ENCODE results near the gene MRPS23. TPM values are rescaled to one million over a fixed set of nuclear protein-coding genes. Genes with fewer than 3 reads are reported as not detected.

The MRPS23 gene
- total RNA-seq, 1 donor from 2014 or later = 87.0 TPM

DNA sequence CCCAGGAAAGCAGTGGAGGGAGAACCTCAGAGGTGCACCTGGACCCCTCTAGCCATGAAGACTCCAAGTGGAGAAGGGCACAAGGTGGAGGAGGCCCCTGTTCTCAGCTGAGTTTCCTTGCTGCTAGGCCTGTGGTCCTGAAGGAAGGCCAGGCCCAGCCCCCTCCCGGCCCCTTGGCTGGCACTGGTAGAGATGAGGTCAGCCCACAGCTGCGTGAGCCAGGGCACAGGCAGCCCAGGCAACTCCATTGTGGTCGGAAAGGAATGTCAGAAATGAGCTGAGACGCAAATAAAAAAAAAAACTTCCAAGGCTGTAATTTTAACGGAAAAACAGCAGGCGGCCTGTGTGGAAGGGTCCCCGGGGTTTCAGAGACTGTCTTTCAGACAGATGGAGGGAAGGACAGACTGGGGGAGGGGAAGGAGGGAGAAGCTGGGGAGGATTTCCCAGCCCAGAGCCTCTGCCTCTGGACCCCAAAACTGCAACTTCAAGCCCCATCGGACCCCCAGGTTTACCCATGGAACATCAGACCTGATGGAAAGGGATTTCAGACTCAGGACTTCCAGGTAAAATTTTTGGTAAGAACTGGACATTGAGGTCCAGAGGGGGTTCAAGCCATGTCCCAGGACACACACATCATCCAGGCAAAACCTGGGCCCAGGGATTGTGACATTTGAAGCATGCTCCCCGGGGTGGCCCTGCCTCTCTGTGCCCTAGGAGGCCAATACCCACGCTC, 25.6 kb upstream of the MRPS23 start:
- Mint-ChIP-seq H3K27me3 (ENCODE audit: insufficient read depth) (peaks cover 24% of the 10 kb centered on the region), H3K4me3 (no peak overlapping the region), H3K4me1 (ENCODE audit: low read depth) (peaks cover 14% of the 10 kb centered on the region), H3K27ac (no peak overlapping the region), H3K36me3 (ENCODE audit: low read depth) (no peaks in the 10 kb centered on the region), H3K9me3 (no peaks in the 10 kb centered on the region)
- intact Hi-C loops (cut with micrococcal nuclease) = no loop called here
- DNase-seq (ENCODE audit: low spot score) = no peak

DNA sequence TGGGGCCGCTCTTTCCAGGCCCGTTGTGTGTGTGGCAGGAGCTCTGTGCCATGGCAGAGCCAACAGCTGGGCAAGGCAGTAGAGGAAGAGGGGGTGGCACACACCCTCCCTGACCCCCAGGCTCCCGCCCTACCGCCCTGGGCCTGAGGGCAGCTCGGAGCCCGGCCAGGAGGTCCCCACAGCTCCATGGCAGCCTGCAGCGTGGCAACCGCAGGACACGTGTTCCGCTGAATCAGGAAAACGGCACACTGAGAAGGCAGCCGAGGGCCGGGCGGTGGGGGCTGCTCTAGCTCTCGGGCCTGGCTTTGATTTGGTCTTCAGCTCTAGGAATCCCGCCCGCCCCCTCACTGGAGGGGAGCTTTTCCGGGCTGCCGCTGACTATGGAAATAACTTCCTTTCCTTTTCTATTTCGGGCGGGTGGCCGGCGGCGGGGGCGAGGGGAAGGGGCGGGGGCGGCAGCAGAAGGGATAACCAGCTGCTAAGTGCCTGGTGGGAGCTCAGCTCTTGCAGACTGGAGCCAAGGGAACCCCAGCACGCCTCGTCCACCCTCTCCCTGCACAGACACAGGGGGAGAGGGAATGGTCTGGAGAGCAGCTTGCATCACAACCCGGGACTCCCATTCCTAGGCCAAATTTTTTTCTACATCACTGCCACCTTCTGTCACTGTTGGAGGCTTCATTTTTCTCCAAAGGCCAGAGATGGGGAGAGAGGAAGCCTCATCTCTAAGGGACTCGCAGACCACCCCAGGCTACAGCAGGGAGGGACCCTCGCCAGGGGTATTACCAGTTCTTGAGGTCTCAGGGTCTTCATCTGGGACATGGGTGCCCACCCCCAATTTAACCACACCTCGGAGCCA, 24.8 kb upstream of the MRPS23 start:
- H3K27me3 Mint-ChIP-seq (ENCODE audit: insufficient read depth) = peaks cover 24% of the 10 kb centered on the region
- H3K4me1 Mint-ChIP-seq (ENCODE audit: low read depth) = peaks cover 6% of the 10 kb centered on the region
- H3K36me3 Mint-ChIP-seq (ENCODE audit: low read depth) = no peaks in the 10 kb centered on the region
- intact Hi-C loops (cut with micrococcal nuclease) = no loop called here
- no peaks in the 10 kb centered on the region for H3K9me3 Mint-ChIP-seq
- no peak overlapping the region for H3K4me3 Mint-ChIP-seq
- no peak for DNase-seq (ENCODE audit: low spot score)
- H3K27ac Mint-ChIP-seq = no peak overlapping the region

DNA sequence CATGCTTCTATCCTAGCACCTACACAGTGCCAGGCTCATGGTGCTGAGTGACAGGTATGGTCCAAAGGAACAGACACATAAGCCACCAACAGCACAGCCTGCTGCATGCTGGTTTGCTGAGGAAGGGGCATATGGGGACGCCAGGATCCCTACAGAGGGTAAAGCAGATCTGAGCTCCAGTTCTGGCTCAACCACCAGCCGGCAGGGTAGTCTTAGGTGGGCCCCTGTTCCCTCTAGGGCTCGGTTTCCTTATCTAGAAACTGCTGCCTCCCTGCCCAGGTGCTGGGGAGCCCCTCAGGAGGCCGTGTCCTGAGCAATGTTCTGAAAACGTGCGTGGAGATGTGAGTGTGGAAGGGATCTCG, 24.2 kb upstream of the MRPS23 start:
- intact Hi-C loops (cut with micrococcal nuclease) = no loop called here
- H3K27ac Mint-ChIP-seq = no peak overlapping the region
- DNase-seq (ENCODE audit: low spot score) = no peak
- no peak overlapping the region for H3K4me3 Mint-ChIP-seq
- no peaks in the 10 kb centered on the region for H3K36me3 Mint-ChIP-seq (ENCODE audit: low read depth)
- peaks cover 19% of the 10 kb centered on the region for H3K27me3 Mint-ChIP-seq (ENCODE audit: insufficient read depth)
- no peaks in the 10 kb centered on the region for H3K9me3 Mint-ChIP-seq
- H3K4me1 Mint-ChIP-seq (ENCODE audit: low read depth) = no peaks in the 10 kb centered on the region

GRCh38 chr17:57873261-57874057, 23.6 kb upstream of the MRPS23 start:
- intact Hi-C loops (cut with micrococcal nuclease) = no loop called here
- Mint-ChIP-seq H3K9me3 (no peaks in the 10 kb centered on the region), H3K4me3 (no peak overlapping the region), H3K27me3 (ENCODE audit: insufficient read depth) (peaks cover 19% of the 10 kb centered on the region), H3K4me1 (ENCODE audit: low read depth) (no peaks in the 10 kb centered on the region), H3K27ac (no peak overlapping the region), H3K36me3 (ENCODE audit: low read depth) (no peaks in the 10 kb centered on the region)
- DNase-seq (ENCODE audit: low spot score) = no peak

- intact Hi-C loops (cut with micrococcal nuclease) = no loop called here
- no peaks in the 10 kb centered on the region for H3K36me3 Mint-ChIP-seq (ENCODE audit: low read depth)
- H3K27ac Mint-ChIP-seq = no peak overlapping the region
- H3K9me3 Mint-ChIP-seq = no peaks in the 10 kb centered on the region
- H3K27me3 Mint-ChIP-seq (ENCODE audit: insufficient read depth) = peaks cover 10% of the 10 kb centered on the region
- peaks cover 8% of the 10 kb centered on the region for H3K4me1 Mint-ChIP-seq (ENCODE audit: low read depth)
- no peak overlapping the region for H3K4me3 Mint-ChIP-seq
- DNase-seq (ENCODE audit: low spot score) = no peak
Observed at GRCh38 chr17:57872536-57872935, 22.7 kb upstream of the MRPS23 start.

- Mint-ChIP-seq H3K4me1 (ENCODE audit: low read depth) (peaks cover 11% of the 10 kb centered on the region), H3K27ac (no peak overlapping the region), H3K36me3 (ENCODE audit: low read depth) (no peaks in the 10 kb centered on the region), H3K9me3 (no peaks in the 10 kb centered on the region), H3K27me3 (ENCODE audit: insufficient read depth) (peaks cover 8% of the 10 kb centered on the region), H3K4me3 (no peak overlapping the region)
- DNase-seq (ENCODE audit: low spot score) = no peak
- intact Hi-C loops (cut with micrococcal nuclease) = no loop called here
Observed at GRCh38 chr17:57871863-57872262, 22.0 kb upstream of the MRPS23 start.

DNA sequence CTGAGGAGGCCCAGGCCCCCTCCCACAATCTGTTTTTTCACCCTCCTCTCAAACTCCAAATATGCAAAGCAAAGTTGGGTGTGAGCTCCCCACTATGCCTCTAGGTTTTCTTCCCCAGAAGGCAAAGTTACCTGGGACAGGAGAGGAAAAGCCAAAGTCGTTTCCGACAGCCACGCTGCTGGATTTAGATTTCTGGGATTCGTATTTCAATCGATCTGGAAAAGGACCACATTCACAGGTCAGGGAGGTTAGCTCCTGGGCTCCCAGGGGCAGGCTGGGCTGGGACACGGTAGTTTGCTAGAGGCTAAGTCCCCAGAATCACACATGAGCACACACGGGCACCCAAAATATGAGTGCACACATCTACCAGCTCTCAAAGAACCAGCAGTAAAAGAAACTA, 21.3 kb upstream of the MRPS23 start:
- intact Hi-C loops (cut with micrococcal nuclease) = no loop called here

GRCh38 chr17:57870283-57870635, 20.4 kb upstream of the MRPS23 start:
- intact Hi-C loops (cut with micrococcal nuclease) = no loop called here

More for the DNA sequence above, 21.3 kb upstream of the MRPS23 start:
- Mint-ChIP-seq H3K4me3 (no peak overlapping the region), H3K9me3 (no peaks in the 10 kb centered on the region), H3K27me3 (ENCODE audit: insufficient read depth) (peaks cover 5% of the 10 kb centered on the region), H3K4me1 (ENCODE audit: low read depth) (peaks cover 11% of the 10 kb centered on the region), H3K27ac (no peak overlapping the region), H3K36me3 (ENCODE audit: low read depth) (no peaks in the 10 kb centered on the region)
- no peak for DNase-seq (ENCODE audit: low spot score)

GRCh38 chr17:57869617-57870282, 19.9 kb upstream of the MRPS23 start:
- H3K36me3 Mint-ChIP-seq (ENCODE audit: low read depth) = no peaks in the 10 kb centered on the region
- intact Hi-C loops (cut with micrococcal nuclease) = no loop called here
- H3K4me3 Mint-ChIP-seq = no peak overlapping the region
- H3K27me3 Mint-ChIP-seq (ENCODE audit: insufficient read depth) = peaks cover 7% of the 10 kb centered on the region
- H3K4me1 Mint-ChIP-seq (ENCODE audit: low read depth) = peaks cover 11% of the 10 kb centered on the region
- H3K27ac Mint-ChIP-seq = no peak overlapping the region
- H3K9me3 Mint-ChIP-seq = no peaks in the 10 kb centered on the region
- no peak for DNase-seq (ENCODE audit: low spot score)

More at GRCh38 chr17:57870283-57870635, 20.4 kb upstream of the MRPS23 start:
- no peaks in the 10 kb centered on the region for H3K9me3 Mint-ChIP-seq
- peaks cover 11% of the 10 kb centered on the region for H3K4me1 Mint-ChIP-seq (ENCODE audit: low read depth)
- no peak overlapping the region for H3K4me3 Mint-ChIP-seq
- no peak for DNase-seq (ENCODE audit: low spot score)
- peak overlapping the region; percentile 3 for H3K27ac Mint-ChIP-seq
- H3K27me3 Mint-ChIP-seq (ENCODE audit: insufficient read depth) = peaks cover 3% of the 10 kb centered on the region
- H3K36me3 Mint-ChIP-seq (ENCODE audit: low read depth) = no peaks in the 10 kb centered on the region

DNA sequence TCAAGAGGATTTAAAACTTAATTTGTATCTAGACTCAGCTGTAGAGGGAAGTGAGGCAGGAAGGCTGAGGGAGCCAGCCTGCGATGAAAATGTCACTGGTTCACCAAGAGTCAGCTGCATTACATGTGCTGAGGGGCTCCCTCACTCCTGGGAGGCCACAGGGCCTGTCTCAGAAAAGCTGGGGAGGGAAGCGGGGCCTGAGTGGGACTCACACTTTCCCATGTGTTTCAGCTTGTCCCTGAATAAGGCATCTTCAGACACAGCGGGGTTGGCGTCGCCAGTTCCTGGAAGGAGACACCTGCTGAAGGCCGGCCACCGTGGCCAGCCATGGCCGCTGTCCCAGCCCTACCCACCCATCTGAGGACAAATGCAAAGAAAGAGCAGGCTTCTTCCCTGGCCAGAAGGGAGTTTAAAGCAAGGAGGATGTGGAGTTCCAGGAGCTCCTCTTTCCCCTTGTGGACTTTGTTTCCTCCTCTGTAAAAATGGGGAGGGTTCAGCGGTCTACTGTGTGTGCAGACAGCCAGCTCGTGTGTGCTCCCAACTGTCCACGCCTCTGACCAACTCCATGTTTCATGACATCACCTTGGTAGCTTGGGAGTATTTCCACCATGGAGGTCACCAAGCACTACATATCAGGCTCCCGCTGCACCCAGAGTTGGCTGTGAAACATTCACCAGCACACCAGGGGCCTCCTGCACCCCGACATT, 19.2 kb upstream of the MRPS23 start:
- no peak overlapping the region for H3K27ac Mint-ChIP-seq
- no peaks in the 10 kb centered on the region for H3K9me3 Mint-ChIP-seq
- H3K4me3 Mint-ChIP-seq = no peak overlapping the region

GRCh38 chr17:57868007-57868909, 18.4 kb upstream of the MRPS23 start:
- H3K27ac Mint-ChIP-seq = peak overlapping the region; percentile 7
- no peaks in the 10 kb centered on the region for H3K9me3 Mint-ChIP-seq
- H3K36me3 Mint-ChIP-seq (ENCODE audit: low read depth) = no peaks in the 10 kb centered on the region
- peak; percentile 8 for DNase-seq (ENCODE audit: low spot score)
- intact Hi-C loops (cut with micrococcal nuclease) = no loop called here
- no peak overlapping the region for H3K4me3 Mint-ChIP-seq
- peaks cover 13% of the 10 kb centered on the region for H3K27me3 Mint-ChIP-seq (ENCODE audit: insufficient read depth)
- H3K4me1 Mint-ChIP-seq (ENCODE audit: low read depth) = peaks cover 11% of the 10 kb centered on the region

More for the DNA sequence above, 19.2 kb upstream of the MRPS23 start:
- H3K4me1 Mint-ChIP-seq (ENCODE audit: low read depth) = peaks cover 11% of the 10 kb centered on the region
- no peaks in the 10 kb centered on the region for H3K36me3 Mint-ChIP-seq (ENCODE audit: low read depth)
- DNase-seq (ENCODE audit: low spot score) = no peak
- intact Hi-C loops (cut with micrococcal nuclease) = no loop called here
- peaks cover 9% of the 10 kb centered on the region for H3K27me3 Mint-ChIP-seq (ENCODE audit: insufficient read depth)

Measured in activated T-helper 1 cell treated with anti-CD3 and anti-CD28 coated beads, Interleukin-12 subunit alpha, Interleukin-12 subunit beta, Interleukin-2, Interleukin-4 antibody, amounts not matched to agents 30 ng/mL and 10 ng/mL and 1 ng/mL, durations not matched to agents 14 hours and 24 hours and 36 hours (primary cell).